GM18507 (cell line): ENCODE measurements around the gene TACC2.
"Not testable (repeated sequence)": the region's sequence is repeated elsewhere in the genome, so short reads cannot be mapped to it uniquely, and the experiment has no call there.

ENCODE experiments used
- DNase-seq: peaks from one replicate; pipeline ENCODE4 v3.0.0; 2011; ENCODE audit warnings: low read depth; ENCODE audit not compliant: insufficient read length; ENCODE audit errors: extremely low spot score
- FAIRE-seq: peaks from 2 replicates; lab custom pipeline; 2011; peaks lifted over from hg19 to GRCh38; lab: Jason Lieb, UNC

TACC2 gene

GRCh38 chr10:122021828-122022227 is 32.9 kb downstream of the TACC2 start:
- FAIRE-seq, result no peak

GRCh38 chr10:122022276-122022675 is 33.3 kb downstream of the TACC2 start:
- no peak for DNase-seq
- FAIRE-seq, result no peak

More at GRCh38 chr10:122021828-122022227, 32.9 kb downstream of the TACC2 start:
- DNase-seq, result no peak

- DNase-seq, FAIRE-seq: not testable (repeated sequence)
Measured at GRCh38 chr10:122023257-122023656, 34.3 kb downstream of the TACC2 start.

- FAIRE-seq, result no peak
Measured at GRCh38 chr10:122029499-122030199, 40.7 kb downstream of the TACC2 start.

GRCh38 chr10:122030200-122030552 is 41.2 kb downstream of the TACC2 start:
- DNase-seq (no peak), FAIRE-seq (no peak)

More at GRCh38 chr10:122029499-122030199, 40.7 kb downstream of the TACC2 start:
- no peak for DNase-seq

- FAIRE-seq, result no peak
- DNase-seq, result no peak
Measured at GRCh38 chr10:122033224-122033926, 44.4 kb downstream of the TACC2 start.

GRCh38 chr10:122034149-122034756 is 45.3 kb downstream of the TACC2 start:
- no peak for DNase-seq
- FAIRE-seq, result no peak

GRCh38 chr10:122040786-122041185 is 51.8 kb downstream of the TACC2 start:
- FAIRE-seq (no peak), DNase-seq (no peak)

GRCh38 chr10:122042836-122043235 is 53.9 kb downstream of the TACC2 start:
- DNase-seq, result no peak
- no peak for FAIRE-seq

- DNase-seq (no peak), FAIRE-seq (no peak)
Measured at GRCh38 chr10:122044045-122044661, 55.2 kb downstream of the TACC2 start.

GRCh38 chr10:122044713-122045112 is 55.8 kb downstream of the TACC2 start:
- no peak for DNase-seq
- no peak for FAIRE-seq

GRCh38 chr10:122045212-122045611 is 56.2 kb downstream of the TACC2 start:
- FAIRE-seq, result no peak

GRCh38 chr10:122047560-122047959 is 58.6 kb downstream of the TACC2 start:
- DNase-seq (no peak), FAIRE-seq (no peak)

More at GRCh38 chr10:122045212-122045611, 56.2 kb downstream of the TACC2 start:
- no peak for DNase-seq

GRCh38 chr10:122049076-122049475 is 60.1 kb downstream of the TACC2 start:
- DNase-seq (no peak), FAIRE-seq (no peak)

- DNase-seq (no peak), FAIRE-seq (no peak)
Measured at GRCh38 chr10:122050311-122050710, 61.3 kb downstream of the TACC2 start.

- FAIRE-seq (no peak), DNase-seq (no peak)
Measured at GRCh38 chr10:122050811-122051210, 61.8 kb downstream of the TACC2 start.

- no peak for FAIRE-seq
Measured at GRCh38 chr10:122051609-122052385, 62.8 kb downstream of the TACC2 start.

GRCh38 chr10:122052701-122053100 is 63.7 kb downstream of the TACC2 start:
- DNase-seq (no peak), FAIRE-seq (no peak)

More at GRCh38 chr10:122051609-122052385, 62.8 kb downstream of the TACC2 start:
- no peak for DNase-seq

GRCh38 chr10:122053314-122053713 is 64.4 kb downstream of the TACC2 start:
- no peak for DNase-seq
- no peak for FAIRE-seq
